Vagina (tissue), 2 donors: ENCODE measurements around the gene ST6GALNAC3.

Experiments used
- CTCF ChIP-seq, 3 experiments: fragments of 450-650 bp in 2 of 3; fragments of 200-600 bp in 1 of 3; sonication (generic) in 1 of 3; IDR thresholded peaks; one replicate each; pipeline ENCODE4 v1.5.1; 2017 to 2019; ENCODE audit warnings: antibody characterized with exemption in 3 of 3, mild to moderate bottlenecking in 2 of 3, moderate library complexity in 2 of 3
- POLR2A ChIP-seq, 2 donors: fragments of 450-650 bp; IDR thresholded peaks; one replicate each; pipeline ENCODE4 v1.6.1; 2017; ENCODE audit warnings: antibody characterized with exemption in 2 of 2, mild to moderate bottlenecking in 2 of 2, moderate library complexity in 2 of 2
- POLR2AphosphoS5 ChIP-seq, 2 donors: sonication (generic); formaldehyde crosslinking; IDR thresholded peaks; one replicate each; pipeline ENCODE4 v1.9.0; 2017; ENCODE audit warnings: antibody characterized with exemption in 2 of 2, mild to moderate bottlenecking in 2 of 2, low read depth in 1 of 2; ENCODE audit not compliant: insufficient read depth in 1 of 2

- TF ChIP-seq CTCF (IDR thresholded peaks at IDR 0.05) (no peak), POLR2A (IDR thresholded peaks at IDR 0.05) (no peak), POLR2AphosphoS5 (IDR thresholded peaks at IDR 0.05; ENCODE audit: insufficient read depth in 1 of 2, low read depth in 1 of 2) (no peak)
Observed at GRCh38 chr1:76170084-76170483, 95.5 kb downstream of the ST6GALNAC3 start.
